Neuronal stem cell (in vitro differentiated cells): ENCODE data around the gene ZNF683.

Experiments
- DNase-seq: peaks from one replicate; pipeline ENCODE4 v3.0.0-alpha.2; 2013; ENCODE audit warnings: low spot score
- H2AFZ ChIP-seq: one replicate; pipeline ENCODE4 v1.6.1; 2013; ENCODE audit warnings: mild to moderate bottlenecking, low read length, inconsistent platforms
- H2AK5ac ChIP-seq: 2 replicates; pipeline ENCODE4 v1.6.1; 2013; ENCODE audit warnings: low read depth, mild to moderate bottlenecking, inconsistent platforms, low read length, moderate library complexity, mixed read lengths
- H2BK120ac ChIP-seq: 2 replicates; pipeline ENCODE4 v1.6.1; 2013; ENCODE audit warnings: low read depth, mild to moderate bottlenecking, inconsistent platforms, low read length, moderate library complexity, mixed read lengths
- H2BK12ac ChIP-seq: one replicate; pipeline ENCODE4 v1.6.1; 2013; ENCODE audit warnings: low read length, inconsistent platforms
- H2BK15ac ChIP-seq: 2 replicates; pipeline ENCODE4 v1.6.1; 2013; ENCODE audit warnings: mild to moderate bottlenecking, low read length, inconsistent platforms, mixed read lengths
- H2BK5ac ChIP-seq: one replicate; pipeline ENCODE4 v1.6.1; 2013; ENCODE audit warnings: inconsistent platforms, mild to moderate bottlenecking, low read length, moderate library complexity
- H3K14ac ChIP-seq: one replicate; pipeline ENCODE4 v1.6.1; 2013; ENCODE audit warnings: low read length, inconsistent platforms
- H3K18ac ChIP-seq: 2 replicates; pipeline ENCODE4 v1.6.1; 2013; ENCODE audit warnings: low read length, inconsistent platforms
- H3K23ac ChIP-seq: 2 replicates; pipeline ENCODE4 v1.6.1; 2013; ENCODE audit warnings: low read depth, mild to moderate bottlenecking, mixed read lengths, low read length, inconsistent platforms; ENCODE audit not compliant: poor library complexity
- H3K27ac ChIP-seq: replicated peaks from 3 replicates; pipeline ENCODE4 v1.5.1; 2013; ENCODE audit warnings: low read length, inconsistent platforms
- H3K27me3 ChIP-seq, 3 experiments: 2 replicates each; pipeline ENCODE4 v1.6.1; 2013; ENCODE audit warnings: low read length in 3 of 3, mild to moderate bottlenecking in 2 of 3, inconsistent platforms in 1 of 3, low read depth in 1 of 3, mixed read lengths in 1 of 3, moderate library complexity in 1 of 3; ENCODE audit not compliant: control insufficient read depth in 3 of 3, insufficient read depth in 3 of 3
- H3K36me3 ChIP-seq, 2 donors: replicated peaks in 1 of 2; 2 replicates each; pipeline ENCODE4 v1.6.1; 2013; ENCODE audit warnings: low read length in 2 of 2; ENCODE audit not compliant: control insufficient read depth in 2 of 2, insufficient read depth in 2 of 2
- H3K4ac ChIP-seq: 2 replicates; pipeline ENCODE4 v1.6.1; 2013; ENCODE audit warnings: inconsistent platforms, mild to moderate bottlenecking, low read length, moderate library complexity
- H3K4me1 ChIP-seq, 2 donors: 1 replicate in 1 of 2; 2 replicates in 1 of 2; pipeline ENCODE4 v1.6.1; 2013; ENCODE audit warnings: low read length in 2 of 2, low read depth in 1 of 2; ENCODE audit not compliant: control insufficient read depth in 2 of 2, insufficient read depth in 1 of 2
- H3K4me2 ChIP-seq: one replicate; pipeline ENCODE4 v1.6.1; 2013; ENCODE audit warnings: mild to moderate bottlenecking, low read length, inconsistent platforms; ENCODE audit not compliant: insufficient read depth, poor library complexity, severe bottlenecking
- H3K4me3 ChIP-seq, 2 donors: 2 replicates each; pipeline ENCODE4 v1.5.1; 2013; ENCODE audit warnings: low read length in 2 of 2, mild to moderate bottlenecking in 2 of 2, inconsistent platforms in 1 of 2, moderate library complexity in 1 of 2
- H3K79me1 ChIP-seq: one replicate; pipeline ENCODE4 v1.6.1; 2013; ENCODE audit warnings: low read depth, mild to moderate bottlenecking, inconsistent platforms, low read length, moderate library complexity
- H3K9ac ChIP-seq: one replicate; pipeline ENCODE4 v1.6.1; 2013; ENCODE audit warnings: mild to moderate bottlenecking, low read depth, low read length, inconsistent platforms; ENCODE audit not compliant: poor library complexity
- H3K9me3 ChIP-seq, 2 donors: replicated peaks in 1 of 2; 2 replicates each; pipeline versions ENCODE3 to v1.6.1; 2013; ENCODE audit warnings: low read length in 2 of 2, mild to moderate bottlenecking in 2 of 2, inconsistent platforms in 1 of 2, low read depth in 1 of 2, mixed read lengths in 1 of 2, moderate library complexity in 1 of 2; ENCODE audit not compliant: control insufficient read depth in 2 of 2, insufficient read depth in 1 of 2
- H4K8ac ChIP-seq: one replicate; pipeline ENCODE4 v1.6.1; 2013; ENCODE audit warnings: low read depth, mild to moderate bottlenecking, inconsistent platforms, low read length, moderate library complexity
- H4K91ac ChIP-seq: one replicate; pipeline ENCODE4 v1.6.1; 2013; ENCODE audit warnings: low read length, low read depth, mild to moderate bottlenecking, inconsistent platforms; ENCODE audit not compliant: poor library complexity
- WGBS, 2 donors: extraction: QIAGEN DNeasy Blood & Tissue Kit; methylation state at CpG; one replicate each; pipeline ENCODE4 v1.1.7; 2013; ENCODE audit warnings: missing lambda C conversion rate in 2 of 2, mixed read lengths in 1 of 2; ENCODE audit not compliant: insufficient read length in 2 of 2, insufficient replicate concordance in 1 of 2; ENCODE audit errors: extremely low coverage in 2 of 2; 5-methylcytosine and 5-hydroxymethylcytosine counted together

ZNF683 gene

DNA sequence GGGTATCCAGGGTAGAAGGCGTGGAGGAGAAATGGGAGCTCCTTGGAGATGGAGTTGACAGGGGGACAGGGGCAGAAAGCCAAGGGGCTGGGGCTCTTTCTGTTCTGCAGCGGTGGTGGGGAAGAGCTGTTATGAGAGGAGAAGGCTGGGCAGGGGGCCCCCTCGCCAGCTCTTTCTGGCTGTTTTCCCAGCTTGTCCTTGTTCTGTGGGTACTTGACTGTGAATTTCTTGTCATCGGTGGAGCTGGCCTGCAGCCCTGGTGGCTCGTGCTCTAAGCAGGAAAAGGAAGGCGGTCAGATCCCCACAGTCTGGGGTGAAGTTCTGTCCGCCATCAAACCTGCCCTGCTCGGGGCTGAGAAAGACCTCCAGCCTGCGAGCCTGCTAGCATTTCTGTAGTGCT lies 7.6 kb downstream of the ZNF683 start:
- Histone ChIP-seq H4K8ac (no peak overlapping the region), H3K36me3 (no peaks in the 10 kb centered on the region), H3K27ac (no peak overlapping the region), H3K79me1 (no peaks in the 10 kb centered on the region), H3K4me2 (no peak overlapping the region), H2AFZ (no peak overlapping the region), H3K9ac (no peak overlapping the region), H3K4me3 (no peak overlapping the region), H2BK12ac (no peak overlapping the region), H2AK5ac (peak overlapping the region; percentile 85), H2BK5ac (no peak overlapping the region), H3K23ac (no peak overlapping the region), H3K14ac (no peak overlapping the region), H3K27me3 (peaks cover 0 to 13% (median 2%) of the 10 kb centered on the region in 3 experiments), H2BK120ac (peak overlapping the region; percentile 76), H4K91ac (no peak overlapping the region), H3K9me3 (no peaks in the 10 kb centered on the region), H3K18ac (no peak overlapping the region), H3K4me1 (peaks cover 10 to 12% of the 10 kb centered on the region in 2 donors), H2BK15ac (peak overlapping the region; percentile 53), H3K4ac (no peak overlapping the region)
- no peak for DNase-seq
- WGBS, 2 donors, result no CpG with 5 or more reads among the region's 9 CpGs

GRCh38 chr1:26363549-26364448 lies 8.8 kb downstream of the ZNF683 start:
- H3K14ac ChIP-seq, result no peak overlapping the region
- H2AFZ ChIP-seq, result peak overlapping the region; percentile 52
- no peak overlapping the region for H3K18ac ChIP-seq
- H3K79me1 ChIP-seq, result no peaks in the 10 kb centered on the region
- no peak overlapping the region for H2BK12ac ChIP-seq
- peak overlapping the region; percentile 63 for H2AK5ac ChIP-seq
- H3K27ac ChIP-seq, result no peak overlapping the region
- no peak overlapping the region for H3K9ac ChIP-seq
- no peak overlapping the region for H3K4me2 ChIP-seq
- H4K8ac ChIP-seq, result no peak overlapping the region
- no CpG with 5 or more reads among the region's 26 CpGs for WGBS, 2 donors
- peaks cover 10 to 15% of the 10 kb centered on the region in 2 donors for H3K4me1 ChIP-seq
- H3K36me3 ChIP-seq, result no peaks in the 10 kb centered on the region
- no peak overlapping the region for H3K4me3 ChIP-seq
- DNase-seq, result peak; percentile 76
- H2BK5ac ChIP-seq, result peak overlapping the region; percentile 4
- H3K4ac ChIP-seq, result no peak overlapping the region
- H2BK15ac ChIP-seq, result peak overlapping the region; percentile 53
- H3K9me3 ChIP-seq, result no peaks in the 10 kb centered on the region
- H2BK120ac ChIP-seq, result no peak overlapping the region
- H3K27me3 ChIP-seq, result peaks cover 0 to 13% (median 2%) of the 10 kb centered on the region in 3 experiments
- H3K23ac ChIP-seq, result no peak overlapping the region
- H4K91ac ChIP-seq, result peak overlapping the region; percentile 20

DNA sequence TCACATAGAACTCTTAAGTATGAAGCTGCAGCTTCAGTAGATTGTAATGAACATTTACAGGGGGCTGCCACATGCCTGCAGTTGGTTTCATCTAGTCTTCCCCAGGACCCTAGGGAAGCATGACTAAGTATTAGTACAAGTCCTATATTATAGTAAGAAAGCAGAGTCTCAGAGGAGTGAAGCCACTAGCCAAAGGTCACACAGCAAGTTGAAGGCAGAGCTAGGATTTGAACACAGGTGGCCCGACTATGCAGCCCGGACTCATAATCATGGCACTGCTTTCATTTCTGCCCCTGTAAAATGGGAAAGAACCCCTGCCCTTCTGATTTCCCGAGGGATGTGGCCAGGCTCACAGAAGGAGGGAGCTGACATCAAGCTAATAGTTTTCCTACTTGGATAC lies 10.2 kb downstream of the ZNF683 start:
- Histone ChIP-seq H2AK5ac (no peak overlapping the region), H3K14ac (no peak overlapping the region)
- no CpG with 5 or more reads among the region's 3 CpGs for WGBS, 2 donors

GRCh38 chr1:26361605-26362122 lies 10.9 kb downstream of the ZNF683 start:
- H2BK120ac ChIP-seq, result no peak overlapping the region
- WGBS, 2 donors, result no CpG with 5 or more reads among the region's 12 CpGs
- DNase-seq, result no peak

More for the DNA sequence above, 10.2 kb downstream of the ZNF683 start:
- Histone ChIP-seq H3K4me3 (no peak overlapping the region), H3K27ac (no peak overlapping the region), H3K4me1 (peaks cover 10 to 16% of the 10 kb centered on the region in 2 donors), H3K18ac (no peak overlapping the region), H3K36me3 (no peaks in the 10 kb centered on the region), H4K91ac (no peak overlapping the region), H3K27me3 (peaks cover 0 to 15% (median 2%) of the 10 kb centered on the region in 3 experiments), H2BK12ac (no peak overlapping the region), H3K9ac (no peak overlapping the region), H2BK15ac (no peak overlapping the region), H3K4ac (no peak overlapping the region), H3K9me3 (no peaks in the 10 kb centered on the region), H2BK5ac (no peak overlapping the region), H3K4me2 (no peak overlapping the region), H4K8ac (no peak overlapping the region), H3K79me1 (no peaks in the 10 kb centered on the region), H2AFZ (no peak overlapping the region), H3K23ac (no peak overlapping the region), H2BK120ac (no peak overlapping the region)
- DNase-seq, result no peak

More at GRCh38 chr1:26361605-26362122, 10.9 kb downstream of the ZNF683 start:
- Histone ChIP-seq H3K18ac (peak overlapping the region; percentile 23), H2AK5ac (peak overlapping the region; percentile 77), H2BK15ac (peak overlapping the region; percentile 99), H2BK12ac (peak overlapping the region; percentile 26), H3K9ac (no peak overlapping the region), H3K27me3 (peaks cover 0 to 15% (median 2%) of the 10 kb centered on the region in 3 experiments), H3K9me3 (no peaks in the 10 kb centered on the region), H2AFZ (no peak overlapping the region), H3K36me3 (no peaks in the 10 kb centered on the region), H3K27ac (no peak overlapping the region), H3K4me1 (peaks cover 15 to 18% of the 10 kb centered on the region in 2 donors), H2BK5ac (no peak overlapping the region), H3K14ac (no peak overlapping the region), H3K4me3 (no peak overlapping the region), H4K8ac (no peak overlapping the region), H4K91ac (no peak overlapping the region), H3K4me2 (no peak overlapping the region), H3K4ac (no peak overlapping the region), H3K79me1 (no peaks in the 10 kb centered on the region), H3K23ac (no peak overlapping the region)
